ENCODE measurements around the gene CPXM2. TPM values are rescaled to one million over a fixed set of nuclear protein-coding genes. Genes with fewer than 3 reads are reported as not detected.

CPXM2 gene
- total and polyA plus RNA-seq, 2 donors (not counting 1 experiment from before 2014, with no cell fraction given) = not detected

DNA sequence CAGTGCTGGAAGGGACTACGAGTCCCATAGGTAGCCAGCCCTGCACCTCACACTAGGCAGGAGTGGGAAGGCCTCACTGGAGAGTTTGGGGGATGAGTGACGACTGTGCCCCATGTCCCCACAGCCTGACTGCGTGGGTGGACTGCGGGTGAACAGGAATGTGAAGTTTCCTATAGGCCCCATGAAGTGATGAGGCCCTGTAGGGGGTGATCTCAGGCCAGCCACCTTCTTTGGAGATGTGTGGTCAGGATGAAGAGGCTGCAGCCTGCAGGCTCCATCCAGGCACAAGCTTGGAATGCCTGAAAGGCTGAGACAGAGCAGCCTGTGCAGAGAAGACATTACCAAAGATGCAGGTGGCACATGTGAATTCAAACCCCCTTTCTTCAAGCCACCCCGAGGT is 94.9 kb downstream of the CPXM2 start:
- ATAC-seq (ENCODE audit: low read depth) (no peak), DNase-seq (no peak)
- H2AFZ ChIP-seq (ENCODE audit: insufficient read depth, low read depth, low read length, poor library complexity, severe bottlenecking) = no peak overlapping the region
- H3K36me3 ChIP-seq (replicated peaks in 1 of 2; ENCODE audit: control extremely low read depth in 1 of 2, control insufficient read depth in 1 of 2, extremely low read depth in 1 of 2, insufficient read depth in 2 of 2, low read length in 1 of 2) = no peaks in the 10 kb centered on the region
- H3K9ac ChIP-seq (ENCODE audit: low read length) = no peak overlapping the region
- POLR2A ChIA-PET = no interaction called here
- WGBS (ENCODE audit: insufficient coverage) = 75% methylated on average over 3 of the region's 5 CpGs
- H3K4me1 Mint-ChIP-seq = no peaks in the 10 kb centered on the region
- TF ChIP-seq EZH2 (IDR thresholded peaks at IDR 0.05; ENCODE audit: borderline replicate concordance, insufficient read depth, low read depth, low read length, poor library complexity, severe bottlenecking) = no peak
- TF ChIP-seq, protein P1, sequence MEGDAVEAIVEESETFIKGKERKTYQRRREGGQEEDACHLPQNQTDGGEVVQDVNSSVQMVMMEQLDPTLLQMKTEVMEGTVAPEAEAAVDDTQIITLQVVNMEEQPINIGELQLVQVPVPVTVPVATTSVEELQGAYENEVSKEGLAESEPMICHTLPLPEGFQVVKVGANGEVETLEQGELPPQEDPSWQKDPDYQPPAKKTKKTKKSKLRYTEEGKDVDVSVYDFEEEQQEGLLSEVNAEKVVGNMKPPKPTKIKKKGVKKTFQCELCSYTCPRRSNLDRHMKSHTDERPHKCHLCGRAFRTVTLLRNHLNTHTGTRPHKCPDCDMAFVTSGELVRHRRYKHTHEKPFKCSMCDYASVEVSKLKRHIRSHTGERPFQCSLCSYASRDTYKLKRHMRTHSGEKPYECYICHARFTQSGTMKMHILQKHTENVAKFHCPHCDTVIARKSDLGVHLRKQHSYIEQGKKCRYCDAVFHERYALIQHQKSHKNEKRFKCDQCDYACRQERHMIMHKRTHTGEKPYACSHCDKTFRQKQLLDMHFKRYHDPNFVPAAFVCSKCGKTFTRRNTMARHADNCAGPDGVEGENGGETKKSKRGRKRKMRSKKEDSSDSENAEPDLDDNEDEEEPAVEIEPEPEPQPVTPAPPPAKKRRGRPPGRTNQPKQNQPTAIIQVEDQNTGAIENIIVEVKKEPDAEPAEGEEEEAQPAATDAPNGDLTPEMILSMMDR (IDR thresholded peaks at IDR 0.05) = no peak
- no peak overlapping the region for H3K27ac Mint-ChIP-seq
- no peaks in the 10 kb centered on the region for H3K79me2 ChIP-seq (ENCODE audit: control insufficient read depth, insufficient read depth, low read length)
- H3K9me3 ChIP-seq (ENCODE audit: control extremely low read depth in 1 of 3, control insufficient read depth in 2 of 3, insufficient read depth in 1 of 3, low read length in 2 of 3) = peaks cover 0 to 4% (median 0%) of the 10 kb centered on the region in 3 donors
- CTCF ChIA-PET = no interaction called here
- H3K27ac ChIP-seq (ENCODE audit: low read length in 2 of 2) = no peak overlapping the region
- no peak overlapping the region for H3K4me2 ChIP-seq (replicated peaks; ENCODE audit: low read depth, low read length, poor library complexity, severe bottlenecking)
- no peaks in the 10 kb centered on the region for H3K4me1 ChIP-seq (ENCODE audit: control insufficient read depth in 2 of 2, insufficient read depth in 2 of 2, low read length in 2 of 2)
- peaks cover 17% of the 10 kb centered on the region for H3K27me3 Mint-ChIP-seq
- H3K4me3 Mint-ChIP-seq = no peak overlapping the region
- H3K4me3 ChIP-seq (ENCODE audit: control extremely low read depth in 1 of 5, extremely low read depth in 1 of 5, insufficient read depth in 1 of 5, low read depth in 2 of 5, low read length in 4 of 5) = no peak overlapping the region
- no peaks in the 10 kb centered on the region for H3K27me3 ChIP-seq (replicated peaks in 1 of 4; ENCODE audit: control extremely low read depth in 1 of 4, control insufficient read depth in 3 of 4, insufficient read depth in 4 of 4, low read length in 3 of 4)
- intact Hi-C loops (cut with micrococcal nuclease) = no loop called here
- no peaks in the 10 kb centered on the region for H3K9me3 Mint-ChIP-seq (ENCODE audit: insufficient read depth)
- H4K20me1 ChIP-seq (ENCODE audit: control insufficient read depth, insufficient read depth, low read length, poor library complexity, severe bottlenecking) = no peaks in the 10 kb centered on the region

DNA sequence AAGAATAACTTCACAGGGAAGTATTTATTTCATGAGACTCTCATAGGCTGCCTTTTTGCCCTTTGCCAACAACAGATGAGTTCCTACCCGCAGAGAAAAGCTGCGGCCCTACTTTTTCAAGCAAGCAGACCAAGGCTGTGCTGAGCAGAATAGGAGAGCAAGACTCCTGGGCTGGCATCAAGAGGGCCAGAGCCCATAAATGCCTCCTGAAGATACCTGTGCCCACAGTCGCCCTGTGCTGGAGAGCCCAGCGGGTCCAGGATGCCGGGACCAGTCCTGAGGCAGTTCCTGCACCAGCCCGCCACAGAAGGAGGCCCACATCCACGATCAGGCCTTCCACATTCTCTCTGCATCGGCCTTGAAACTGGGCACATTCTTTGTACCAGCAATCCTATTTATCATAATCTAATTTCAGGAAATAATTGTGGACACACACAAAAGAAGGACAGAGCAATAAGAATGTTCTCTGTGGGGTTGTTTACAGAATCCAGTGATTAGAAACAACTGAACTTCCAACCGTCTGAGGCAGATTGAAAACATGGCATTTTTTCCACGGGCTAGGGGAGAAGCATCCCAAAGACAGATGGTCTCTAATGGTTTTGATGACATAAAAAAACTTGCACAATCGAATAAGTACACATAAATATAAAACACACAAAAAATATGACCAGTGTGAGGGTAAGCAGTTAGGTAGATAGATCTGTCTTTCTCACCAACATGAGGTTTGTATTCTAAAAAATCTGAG is 95.6 kb downstream of the CPXM2 start:
- H3K9me3 ChIP-seq (ENCODE audit: control extremely low read depth in 1 of 3, control insufficient read depth in 2 of 3, insufficient read depth in 1 of 3, low read length in 2 of 3) = peaks cover 0 to 11% (median 0%) of the 10 kb centered on the region in 3 donors
- H3K27ac Mint-ChIP-seq = no peak overlapping the region
- CTCF ChIA-PET = no interaction called here
- no peak overlapping the region for H3K4me2 ChIP-seq (replicated peaks; ENCODE audit: low read depth, low read length, poor library complexity, severe bottlenecking)
- no peaks in the 10 kb centered on the region for H3K9me3 Mint-ChIP-seq (ENCODE audit: insufficient read depth)
- WGBS (ENCODE audit: insufficient coverage) = 91% methylated on average over 6 of the region's 11 CpGs
- ATAC-seq (ENCODE audit: low read depth) = no peak
- POLR2A ChIA-PET = no interaction called here
- intact Hi-C loops (cut with micrococcal nuclease) = no loop called here
- TF ChIP-seq, protein P1 (IDR thresholded peaks at IDR 0.05) = no peak
- TF ChIP-seq EZH2 (IDR thresholded peaks at IDR 0.05; ENCODE audit: borderline replicate concordance, insufficient read depth, low read depth, low read length, poor library complexity, severe bottlenecking) = no peak
- H3K4me3 Mint-ChIP-seq = no peak overlapping the region
- H3K4me1 ChIP-seq (ENCODE audit: control insufficient read depth in 2 of 2, insufficient read depth in 2 of 2, low read length in 2 of 2) = no peaks in the 10 kb centered on the region
- H4K20me1 ChIP-seq (ENCODE audit: control insufficient read depth, insufficient read depth, low read length, poor library complexity, severe bottlenecking) = no peaks in the 10 kb centered on the region
- peaks cover 17% of the 10 kb centered on the region for H3K27me3 Mint-ChIP-seq
- no peaks in the 10 kb centered on the region for H3K4me1 Mint-ChIP-seq
- no peak overlapping the region for H3K27ac ChIP-seq (ENCODE audit: low read length in 2 of 2)
- no peak overlapping the region for H3K4me3 ChIP-seq (ENCODE audit: control extremely low read depth in 1 of 5, extremely low read depth in 1 of 5, insufficient read depth in 1 of 5, low read depth in 2 of 5, low read length in 4 of 5)
- no peak overlapping the region for H2AFZ ChIP-seq (ENCODE audit: insufficient read depth, low read depth, low read length, poor library complexity, severe bottlenecking)
- H3K79me2 ChIP-seq (ENCODE audit: control insufficient read depth, insufficient read depth, low read length) = no peaks in the 10 kb centered on the region
- no peaks in the 10 kb centered on the region for H3K36me3 ChIP-seq (replicated peaks in 1 of 2; ENCODE audit: control extremely low read depth in 1 of 2, control insufficient read depth in 1 of 2, extremely low read depth in 1 of 2, insufficient read depth in 2 of 2, low read length in 1 of 2)
- no peaks in the 10 kb centered on the region for H3K27me3 ChIP-seq (replicated peaks in 1 of 4; ENCODE audit: control extremely low read depth in 1 of 4, control insufficient read depth in 3 of 4, insufficient read depth in 4 of 4, low read length in 3 of 4)
- H3K9ac ChIP-seq (ENCODE audit: low read length) = no peak overlapping the region
- no peak for DNase-seq
